Measurements from ENCODE around the gene ABCE1. TPM values are rescaled to one million over a fixed set of nuclear protein-coding genes. Genes with fewer than 3 reads are reported as not detected.
A peak's percentile ranks its signal among the peaks of the same experiment; 100 is the strongest.
"Not testable (repeated sequence)": the region's sequence is repeated elsewhere in the genome, so short reads cannot be mapped to it uniquely, and the experiment has no call there.

The ABCE1 gene
- total RNA-seq, 6 experiments from 2014 or later = 80.9 to 95.1 (median 86.0) TPM

DNA sequence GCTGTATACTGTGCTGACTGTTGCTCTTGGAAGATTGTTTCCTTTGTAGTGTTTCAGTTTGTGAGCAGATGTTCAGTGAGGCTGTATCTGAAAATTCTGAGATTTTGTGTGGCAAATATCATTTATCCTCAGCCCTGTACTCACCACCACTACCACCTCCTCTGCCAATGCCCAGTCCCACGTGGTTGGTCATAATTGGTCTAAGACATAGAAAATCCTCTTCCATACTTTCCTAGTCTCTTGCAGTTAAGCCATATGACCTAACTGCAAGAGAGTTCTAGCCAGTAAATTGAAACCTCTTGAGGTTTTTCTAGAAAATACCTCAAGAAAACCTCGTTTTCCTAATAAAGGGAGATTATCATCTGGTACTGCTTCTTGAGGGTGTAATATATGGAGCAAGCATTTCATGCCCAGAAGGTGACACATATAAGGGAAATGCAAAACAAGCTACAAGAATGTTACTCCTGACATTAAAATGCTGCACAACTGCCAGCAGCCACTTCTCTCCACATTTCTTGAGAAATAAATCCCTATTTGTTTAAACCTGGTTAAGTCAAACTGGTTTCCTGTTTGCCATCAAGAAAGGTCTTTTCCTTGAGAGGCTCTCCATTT lies 32.8 kb downstream of the ABCE1 start:
- peaks cover 35% of the 10 kb centered on the region for H3K36me3 Mint-ChIP-seq (ENCODE audit: low read depth)
- H3K4me3 Mint-ChIP-seq = peak overlapping the region; percentile 77
- peak overlapping the region; percentile 93 for H3K27ac Mint-ChIP-seq
- no peak for TF ChIP-seq CTCF (IDR thresholded peaks at IDR 0.05)
- peaks cover 45% of the 10 kb centered on the region for H3K4me1 Mint-ChIP-seq (ENCODE audit: low read depth)
- peaks cover 3% of the 10 kb centered on the region; the same call in 1 of the 2 replicates for H3K27me3 Mint-ChIP-seq (ENCODE audit: insufficient read depth)
- DNase-seq = peak; percentile 90
- H3K9me3 Mint-ChIP-seq = no peaks in the 10 kb centered on the region

- H3K4me1 Mint-ChIP-seq (ENCODE audit: low read depth) = peaks cover 51% of the 10 kb centered on the region
- TF ChIP-seq CTCF (IDR thresholded peaks at IDR 0.05) = no peak
- H3K36me3 Mint-ChIP-seq (ENCODE audit: low read depth) = peaks cover 30% of the 10 kb centered on the region
- no peak overlapping the region for H3K4me3 Mint-ChIP-seq
- H3K27me3 Mint-ChIP-seq (ENCODE audit: insufficient read depth) = peaks cover 3% of the 10 kb centered on the region; the same call in 1 of the 2 replicates
- H3K9me3 Mint-ChIP-seq = no peaks in the 10 kb centered on the region
- peak overlapping the region; percentile 93 for H3K27ac Mint-ChIP-seq
- DNase-seq = no peak
Observed at GRCh38 chr4:145131848-145132247, 33.7 kb downstream of the ABCE1 start.

- Mint-ChIP-seq H3K27ac (peak overlapping the region; percentile 65), H3K36me3 (ENCODE audit: low read depth) (peaks cover 34% of the 10 kb centered on the region), H3K4me3 (no peak overlapping the region), H3K4me1 (ENCODE audit: low read depth) (peaks cover 51% of the 10 kb centered on the region), H3K9me3 (no peaks in the 10 kb centered on the region), H3K27me3 (ENCODE audit: insufficient read depth) (peaks cover 3% of the 10 kb centered on the region; the same call in 1 of the 2 replicates)
- DNase-seq = no peak
- TF ChIP-seq CTCF (IDR thresholded peaks at IDR 0.05) = no peak
Observed at GRCh38 chr4:145132511-145133098, 34.5 kb downstream of the ABCE1 start.

DNA sequence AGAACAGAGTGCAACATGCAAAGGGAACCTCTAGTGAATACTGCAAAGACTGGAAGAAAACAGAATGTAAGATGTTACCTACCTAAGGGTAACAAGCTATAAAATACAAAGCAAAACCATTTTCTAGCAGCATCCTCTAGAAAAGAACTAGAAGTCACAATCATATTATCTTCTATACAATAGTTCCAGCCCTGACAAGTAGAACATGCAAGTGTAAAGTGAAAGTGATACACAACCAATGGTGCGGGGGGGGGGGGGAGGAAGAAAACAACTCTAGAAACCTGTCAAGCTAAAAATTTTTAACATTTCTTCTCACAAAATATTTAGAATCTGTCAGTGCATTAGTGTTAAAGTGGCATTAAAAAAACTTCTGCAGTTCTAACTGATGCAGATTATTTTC lies 38.1 kb downstream of the ABCE1 start:
- H3K27ac Mint-ChIP-seq; H3K9me3 Mint-ChIP-seq; DNase-seq; H3K27me3 Mint-ChIP-seq (ENCODE audit: insufficient read depth); H3K4me3 Mint-ChIP-seq: not testable (repeated sequence)
- peaks cover 28% of the 10 kb centered on the region for H3K4me1 Mint-ChIP-seq (ENCODE audit: low read depth)
- peaks cover 36% of the 10 kb centered on the region for H3K36me3 Mint-ChIP-seq (ENCODE audit: low read depth)

DNA sequence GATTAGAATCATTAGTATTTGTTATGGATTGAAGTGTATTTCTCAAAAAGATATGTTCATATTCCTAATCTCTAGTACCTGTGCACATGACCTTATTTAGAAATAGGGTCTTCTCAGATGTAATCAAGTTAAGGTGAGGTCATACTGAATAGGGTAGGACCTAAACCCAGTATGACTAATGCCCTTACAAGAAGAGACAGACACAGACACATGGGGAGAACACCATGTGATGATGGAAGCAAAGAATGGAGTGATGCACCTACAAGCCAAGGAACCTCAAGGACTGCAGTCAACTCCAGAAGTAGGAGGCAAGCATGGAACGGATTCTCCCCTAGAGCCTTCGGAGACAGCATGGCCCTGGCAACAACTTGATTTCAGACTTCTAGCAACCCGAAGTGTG lies 50.9 kb downstream of the ABCE1 start:
- Mint-ChIP-seq H3K27ac (no peak overlapping the region), H3K4me1 (ENCODE audit: low read depth) (peaks cover 9% of the 10 kb centered on the region), H3K27me3 (ENCODE audit: insufficient read depth) (no peaks in the 10 kb centered on the region), H3K4me3 (no peak overlapping the region), H3K9me3 (no peaks in the 10 kb centered on the region), H3K36me3 (ENCODE audit: low read depth) (peaks cover 41% of the 10 kb centered on the region)
- DNase-seq = no peak
- TF ChIP-seq CTCF (IDR thresholded peaks at IDR 0.05) = no peak

DNA sequence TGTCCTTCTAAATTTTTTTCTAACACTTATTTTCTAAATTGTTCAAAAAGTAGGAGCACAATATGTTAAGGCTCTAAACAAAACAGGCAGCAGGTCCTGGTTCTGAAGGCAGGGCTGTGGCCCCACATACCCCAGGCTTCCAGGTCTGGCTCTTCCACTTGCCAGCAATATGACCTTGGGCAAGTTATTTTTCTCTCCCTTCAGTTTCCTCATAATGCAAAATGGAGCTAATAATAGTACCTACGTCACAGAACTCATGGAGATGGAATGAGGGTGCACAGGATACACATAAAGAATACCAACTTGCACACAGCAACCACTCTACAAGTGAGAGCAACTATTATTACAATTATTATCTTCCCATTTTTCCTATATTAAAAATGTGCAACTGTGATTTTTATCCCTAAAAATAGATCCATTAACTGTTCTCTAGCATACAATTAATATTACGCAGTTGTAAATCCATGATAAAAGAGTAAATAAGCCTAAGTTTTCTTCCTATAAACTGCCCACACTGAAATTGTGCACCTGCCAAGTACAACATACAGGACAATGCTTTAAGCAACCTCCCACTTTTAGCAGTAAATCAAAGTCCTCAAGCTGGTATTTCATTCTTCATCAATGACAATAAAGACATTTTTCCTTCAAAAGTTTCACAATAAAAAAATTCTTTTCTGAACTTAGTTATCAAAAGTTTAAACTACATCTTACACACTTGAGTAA lies 55.2 kb downstream of the ABCE1 start:
- peaks cover 9% of the 10 kb centered on the region for H3K4me1 Mint-ChIP-seq (ENCODE audit: low read depth)
- DNase-seq = peak; percentile 13
- TF ChIP-seq CTCF (IDR thresholded peaks at IDR 0.05) = no peak
- peaks cover 26% of the 10 kb centered on the region for H3K36me3 Mint-ChIP-seq (ENCODE audit: low read depth)
- H3K9me3 Mint-ChIP-seq = no peaks in the 10 kb centered on the region
- H3K27ac Mint-ChIP-seq = peak overlapping the region; percentile 48
- H3K4me3 Mint-ChIP-seq = no peak overlapping the region
- H3K27me3 Mint-ChIP-seq (ENCODE audit: insufficient read depth) = no peaks in the 10 kb centered on the region; the same call in 1 of the 2 replicates
